ENCODE measurements around the gene CD34. TPM values are rescaled to one million over a fixed set of nuclear protein-coding genes. Genes with fewer than 3 reads are reported as not detected.

CD34 gene, protein sequence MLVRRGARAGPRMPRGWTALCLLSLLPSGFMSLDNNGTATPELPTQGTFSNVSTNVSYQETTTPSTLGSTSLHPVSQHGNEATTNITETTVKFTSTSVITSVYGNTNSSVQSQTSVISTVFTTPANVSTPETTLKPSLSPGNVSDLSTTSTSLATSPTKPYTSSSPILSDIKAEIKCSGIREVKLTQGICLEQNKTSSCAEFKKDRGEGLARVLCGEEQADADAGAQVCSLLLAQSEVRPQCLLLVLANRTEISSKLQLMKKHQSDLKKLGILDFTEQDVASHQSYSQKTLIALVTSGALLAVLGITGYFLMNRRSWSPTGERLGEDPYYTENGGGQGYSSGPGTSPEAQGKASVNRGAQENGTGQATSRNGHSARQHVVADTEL
- total RNA-seq (2014; rRNA removed; shearing (Covaris generic)): 0.29 and 0.96 TPM in 2 replicates

DNA sequence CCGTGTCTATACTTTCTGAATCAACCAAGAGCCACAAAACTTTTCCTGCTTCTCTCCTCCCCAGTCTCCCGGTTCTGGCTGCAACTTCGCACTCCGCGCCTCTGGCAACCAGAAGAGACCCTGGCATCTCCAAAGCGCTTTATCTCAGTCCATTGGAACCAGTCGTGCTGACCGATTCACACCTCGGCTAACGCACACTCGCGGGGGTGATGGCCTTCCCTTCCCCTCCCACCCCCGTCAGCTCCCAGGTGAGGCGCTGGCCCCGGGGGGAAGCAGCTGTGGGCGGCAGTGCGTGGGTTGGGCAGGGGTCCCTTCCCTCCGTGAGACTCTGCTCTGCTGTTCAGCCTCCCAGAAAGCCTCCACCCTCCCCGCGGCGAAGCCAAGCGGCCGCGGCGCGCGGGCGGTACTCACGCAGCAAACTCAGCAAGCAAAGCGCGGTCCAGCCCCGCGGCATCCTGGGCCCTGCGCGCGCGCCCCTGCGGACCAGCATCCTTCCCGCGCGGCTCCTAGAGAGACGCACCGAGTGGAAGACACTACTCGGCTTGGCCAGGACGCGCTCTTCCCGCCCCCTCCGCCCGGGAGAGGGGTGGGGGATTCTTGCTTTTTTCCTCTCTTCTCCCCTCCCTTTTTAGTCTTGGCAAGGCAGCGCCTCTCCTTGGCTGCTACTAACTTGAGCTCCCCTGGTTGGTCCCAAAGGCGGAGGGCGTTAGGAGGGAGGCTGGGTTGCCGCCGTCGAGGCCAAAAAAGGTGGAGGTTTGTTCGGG lies at the start of gene CD34:
TSS of gene CD34 (minus strand) at position 535 of the 764 bp plus-strand sequence. CDS start at position 490, 45 bp downstream.
- no peak for DNase-seq (ENCODE audit: low read depth)

DNA sequence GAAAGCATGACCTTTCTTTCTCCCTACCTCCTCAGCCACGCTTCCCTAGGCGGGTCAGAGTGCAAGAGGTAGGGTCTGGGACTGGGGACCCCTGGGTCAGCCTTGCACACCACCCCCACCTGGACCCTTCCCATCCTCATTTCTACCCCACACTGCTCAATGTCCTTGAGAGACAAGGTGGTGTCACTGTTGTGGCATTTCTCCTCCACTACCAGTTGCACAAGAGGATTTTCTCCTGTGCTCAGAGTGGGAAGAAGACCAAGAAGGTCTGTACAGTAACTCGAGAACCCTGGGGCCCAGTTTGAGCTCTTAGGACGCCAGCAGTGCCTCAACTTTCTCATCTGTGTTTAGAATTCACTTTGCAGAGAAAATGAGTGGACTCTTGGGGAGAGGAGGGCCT lies 49.4 kb upstream of the CD34 start:
- no peak for DNase-seq (ENCODE audit: low read depth)

DNA sequence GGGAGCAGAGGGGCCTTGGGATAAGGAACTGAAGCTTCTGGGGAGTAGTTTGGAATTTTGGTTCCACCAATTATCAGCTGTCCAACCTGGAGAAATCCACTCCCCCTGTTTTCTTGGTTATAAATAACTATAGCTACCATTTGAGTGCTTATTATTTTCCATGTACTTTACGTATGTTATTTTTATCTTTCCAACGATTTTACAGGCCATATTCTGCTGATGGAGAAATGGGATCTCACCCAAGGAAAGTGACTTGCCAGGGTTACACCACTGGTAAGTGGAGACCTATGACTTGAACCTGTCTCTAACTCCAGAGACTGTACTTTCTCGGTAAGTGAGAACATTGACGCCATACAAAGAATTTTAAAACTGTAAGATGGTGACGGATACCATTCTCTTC lies 49.0 kb upstream of the CD34 start:
- no peak for DNase-seq (ENCODE audit: low read depth)

DNA sequence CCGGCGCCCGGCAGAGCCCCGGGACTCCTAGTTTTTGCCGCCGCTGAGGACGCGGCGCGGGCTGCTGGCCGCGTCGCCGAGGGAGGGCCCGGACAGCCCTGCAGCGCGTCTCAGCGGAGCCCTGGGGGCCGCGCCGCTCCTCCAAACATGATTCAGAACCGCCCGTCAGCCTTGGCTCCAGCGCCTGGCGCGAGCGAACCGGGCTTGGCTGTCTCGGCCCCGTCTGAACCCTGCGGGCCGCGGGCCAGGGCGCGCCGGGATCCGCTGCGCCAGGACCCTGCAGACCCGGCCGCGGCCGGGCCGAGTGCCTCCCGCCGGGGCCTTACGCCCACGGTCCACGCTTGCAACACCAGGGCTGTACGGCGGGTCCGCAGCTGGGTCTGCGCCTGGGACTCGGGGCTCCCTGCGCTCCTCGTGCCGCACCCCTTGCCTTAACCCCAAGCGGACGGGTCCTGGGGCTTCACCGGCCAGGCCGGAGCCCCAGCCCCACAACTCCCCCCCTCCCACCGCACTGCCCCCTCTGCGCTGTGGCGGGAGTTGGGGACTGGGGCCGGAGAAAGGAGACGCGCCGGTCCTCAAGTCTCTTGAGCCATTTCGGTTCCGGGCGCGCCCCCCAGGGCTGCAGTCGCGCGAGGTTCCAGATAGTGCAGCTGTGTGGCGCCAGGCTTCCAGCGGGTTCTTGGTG lies 48.4 kb upstream of the CD34 start:
- no peak for DNase-seq (ENCODE audit: low read depth)

GRCh38 chr1:207958376-207959139 lies 47.6 kb upstream of the CD34 start:
- DNase-seq (ENCODE audit: low read depth): no peak

DNA sequence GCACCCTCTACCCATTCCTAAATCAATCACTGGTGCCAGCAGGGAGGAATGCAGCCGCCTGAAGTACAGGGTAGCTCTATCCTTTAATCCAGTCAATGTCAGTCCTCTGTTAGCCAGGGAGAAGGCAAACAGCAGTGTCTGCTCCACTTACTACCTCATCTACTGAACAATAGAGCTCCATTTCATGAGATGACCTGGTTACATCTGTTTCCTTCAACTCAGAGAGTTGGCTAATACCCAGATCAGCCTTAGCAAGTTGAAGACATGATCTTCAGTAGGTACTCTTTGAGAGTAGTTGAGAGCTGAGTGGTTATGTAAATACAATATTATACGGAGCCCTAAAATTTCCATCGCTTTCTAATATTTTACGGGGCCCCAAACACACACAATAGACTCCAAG lies 46.1 kb upstream of the CD34 start:
- DNase-seq (ENCODE audit: low read depth): no peak

DNA sequence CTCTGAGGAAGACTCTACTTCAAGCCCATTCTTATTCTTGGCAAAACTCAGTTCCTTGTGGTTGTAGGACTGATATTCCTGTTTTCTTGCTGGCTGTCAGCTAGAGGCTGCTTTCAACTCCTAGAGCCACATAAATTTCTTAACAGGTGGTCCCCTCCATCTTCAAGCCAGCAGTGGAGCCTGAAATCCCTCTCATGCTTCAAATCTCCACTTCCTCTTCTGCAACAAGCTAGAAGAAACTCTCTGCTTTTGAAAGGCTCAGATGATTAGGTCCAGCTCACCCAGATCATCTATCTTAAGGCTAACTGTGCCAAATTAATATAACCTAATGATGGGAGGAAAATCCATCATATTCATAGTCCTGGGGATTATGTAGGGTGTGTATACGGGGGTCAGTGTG lies 43.2 kb upstream of the CD34 start:
- no peak for DNase-seq (ENCODE audit: low read depth)

DNA sequence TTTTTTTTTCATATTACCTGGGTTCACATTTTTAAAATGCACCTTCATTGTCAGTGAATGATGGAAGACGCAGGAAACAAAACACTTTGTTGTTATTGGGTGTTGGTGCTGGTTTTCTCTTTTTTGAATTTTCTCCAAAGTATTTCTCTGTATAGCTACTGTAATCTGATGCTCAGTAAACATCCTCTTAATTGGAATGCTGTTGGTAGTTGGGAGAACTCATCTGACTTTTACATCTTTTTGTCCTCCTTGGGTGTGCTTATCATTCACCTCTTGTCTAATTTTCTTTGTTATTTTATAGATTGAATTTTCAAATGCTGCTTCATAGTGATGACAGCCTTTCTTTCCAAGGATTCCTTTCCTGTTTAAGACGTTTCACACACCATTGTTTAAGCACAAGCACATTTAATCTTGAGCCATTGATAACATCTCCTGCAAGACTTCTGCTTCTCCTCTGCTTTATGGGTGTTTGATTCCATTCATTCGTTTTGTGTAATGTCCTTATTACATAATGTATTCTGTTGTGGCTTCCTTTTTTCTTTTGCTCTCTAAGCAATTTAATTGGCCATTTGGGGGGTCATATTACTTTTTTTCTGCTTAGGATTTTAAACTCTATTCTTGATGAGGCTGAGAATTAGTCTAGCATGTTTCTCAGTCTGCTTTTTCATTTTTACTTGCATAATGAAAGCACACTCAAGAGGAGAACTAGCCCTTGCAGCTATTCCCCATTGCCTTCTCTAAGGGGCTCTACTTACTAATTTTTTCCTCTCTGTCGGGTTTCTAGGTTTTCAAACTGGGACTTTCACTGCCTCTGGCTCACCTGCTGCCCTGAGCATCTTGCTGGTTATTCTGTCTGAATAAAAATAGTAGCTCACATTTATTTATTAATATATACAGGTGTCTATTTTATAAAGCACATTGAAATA lies 42.0 kb upstream of the CD34 start:
- no peak for DNase-seq (ENCODE audit: low read depth)

DNA sequence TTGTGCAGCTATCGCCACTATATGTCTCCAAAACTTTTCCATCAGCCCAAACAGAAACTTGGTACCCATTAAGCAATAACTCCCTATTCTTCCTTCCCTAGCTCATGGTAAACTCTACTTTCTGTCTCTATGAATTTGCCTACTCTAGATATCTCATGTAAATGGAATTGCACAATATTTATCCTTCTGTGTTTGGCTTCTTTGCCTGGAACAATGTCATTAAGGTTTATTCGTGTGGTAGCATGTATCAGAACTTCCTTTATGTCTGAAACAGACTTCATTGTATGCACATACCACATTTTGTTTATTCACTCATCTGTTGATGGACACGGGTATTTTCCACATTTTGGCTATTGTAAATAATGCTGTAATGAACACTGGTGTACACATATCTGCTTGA lies 40.7 kb upstream of the CD34 start:
- no peak for DNase-seq (ENCODE audit: low read depth)

DNA sequence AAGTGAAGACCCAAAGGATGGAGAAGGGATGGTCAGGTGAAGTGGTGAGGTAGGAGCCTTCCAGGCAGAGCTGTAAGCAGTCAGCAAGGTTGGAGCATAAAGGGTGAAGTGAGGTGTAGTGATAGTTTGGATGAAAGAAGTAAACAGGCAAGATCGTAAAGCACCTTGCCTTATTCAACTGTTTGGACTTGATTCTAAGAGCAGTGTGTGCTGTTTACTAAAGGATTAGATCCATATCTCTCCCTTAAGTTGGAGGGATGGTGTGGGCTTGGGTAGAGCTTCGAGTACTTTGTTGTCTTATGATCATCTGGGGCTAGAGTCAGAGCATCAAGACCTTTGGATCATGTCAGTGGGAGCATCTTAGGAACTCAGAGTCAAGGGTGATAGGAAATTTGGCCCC lies 39.8 kb upstream of the CD34 start:
- no peak for DNase-seq (ENCODE audit: low read depth)

DNA sequence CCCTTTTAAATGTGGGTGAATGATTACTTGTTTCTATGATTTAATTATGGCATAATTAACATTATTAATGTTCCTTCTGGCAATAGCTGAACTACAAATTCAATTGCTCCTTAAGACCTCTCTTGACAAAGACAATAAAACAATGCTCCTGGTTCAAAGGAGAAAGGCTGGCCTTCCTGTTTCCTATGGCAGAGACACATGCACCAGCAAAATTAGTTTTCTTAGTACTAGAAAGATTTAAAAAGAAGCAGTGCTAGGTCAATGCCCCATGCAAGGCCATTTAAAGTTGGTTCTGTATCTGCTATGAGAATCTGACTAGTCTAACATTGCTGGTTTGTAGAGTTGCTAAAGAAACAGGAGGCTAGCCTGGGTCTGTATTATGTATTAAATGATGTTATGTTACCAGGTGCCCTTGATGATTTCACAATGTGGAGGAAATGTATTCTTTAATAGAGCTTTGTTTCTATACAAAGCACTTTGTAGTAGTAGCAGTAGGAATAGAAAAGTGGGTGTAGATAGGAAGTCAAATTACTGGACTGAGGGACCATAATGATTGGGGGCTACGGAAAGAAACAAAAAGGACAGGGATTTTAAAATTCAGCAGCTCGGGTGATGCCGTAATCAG lies 38.8 kb upstream of the CD34 start:
- DNase-seq (ENCODE audit: low read depth): no peak

GRCh38 chr1:207948536-207949250 lies 37.8 kb upstream of the CD34 start:
- DNase-seq (ENCODE audit: low read depth): no peak

- no peak for DNase-seq (ENCODE audit: low read depth)
Observed at GRCh38 chr1:207946756-207947155, 35.8 kb upstream of the CD34 start.

DNA sequence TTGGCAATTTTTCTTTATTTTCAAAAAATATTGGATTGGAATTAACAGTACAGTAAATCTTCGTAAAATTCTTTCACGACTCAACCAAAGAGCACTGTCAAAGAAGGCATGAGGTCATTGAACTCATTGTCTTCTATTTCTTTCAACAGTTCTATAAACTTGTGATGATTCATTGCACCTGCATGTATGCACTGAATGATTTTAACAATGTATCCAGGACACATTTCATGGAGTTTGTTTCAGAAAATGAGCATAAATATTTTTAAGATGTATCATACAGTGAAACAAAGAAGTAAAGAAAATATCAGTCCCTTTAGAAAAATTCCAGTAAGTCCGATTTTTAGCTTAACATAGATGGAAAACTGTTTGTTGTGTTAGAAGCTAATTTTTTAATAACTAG lies 33.6 kb upstream of the CD34 start:
- DNase-seq (ENCODE audit: low read depth): no peak

DNA sequence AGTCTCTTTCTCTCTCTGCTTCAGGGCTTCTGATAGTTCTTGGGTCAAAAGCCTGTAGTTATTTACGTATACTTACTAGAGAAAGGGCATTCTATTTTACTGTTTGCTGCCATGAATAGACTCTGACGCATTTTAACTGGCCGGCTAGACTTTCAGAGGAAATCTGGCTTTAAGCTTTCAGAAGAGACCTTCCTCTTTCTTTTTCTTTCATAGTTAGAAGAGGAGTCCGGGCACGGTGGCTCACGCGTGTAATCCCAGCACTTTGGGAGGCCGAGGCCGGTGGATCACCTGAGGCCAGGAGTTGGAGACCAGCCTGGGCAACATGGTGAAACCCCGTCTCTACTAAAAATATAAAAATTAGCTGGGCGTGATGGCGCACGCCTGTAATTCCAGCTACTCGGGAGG lies 31.4 kb upstream of the CD34 start:
- DNase-seq (ENCODE audit: low read depth): peak; percentile 30

- peak; percentile 80 for DNase-seq (ENCODE audit: low read depth)
Observed at GRCh38 chr1:207941665-207942064, 30.7 kb upstream of the CD34 start.

DNA sequence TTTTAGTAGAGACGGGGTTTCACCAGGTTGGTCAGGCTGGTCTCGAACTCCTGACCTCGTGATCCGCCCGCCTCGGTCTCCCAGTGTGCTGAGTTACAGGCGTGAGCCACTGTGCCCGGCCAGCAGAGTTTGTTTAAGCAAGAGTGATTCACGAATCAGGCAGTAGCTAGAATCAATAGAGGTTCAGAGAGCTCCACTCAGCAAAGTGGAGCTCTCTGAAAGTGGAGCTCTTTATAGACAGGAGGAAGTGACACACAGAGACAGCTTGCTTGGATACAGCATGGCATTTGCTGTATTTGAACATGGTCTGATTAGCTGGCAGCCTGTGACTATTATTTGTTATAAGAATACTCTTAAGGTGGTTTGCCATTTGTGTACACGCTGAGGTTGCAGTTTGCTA lies 27.1 kb upstream of the CD34 start:
- DNase-seq (ENCODE audit: low read depth): peak; percentile 11

DNA sequence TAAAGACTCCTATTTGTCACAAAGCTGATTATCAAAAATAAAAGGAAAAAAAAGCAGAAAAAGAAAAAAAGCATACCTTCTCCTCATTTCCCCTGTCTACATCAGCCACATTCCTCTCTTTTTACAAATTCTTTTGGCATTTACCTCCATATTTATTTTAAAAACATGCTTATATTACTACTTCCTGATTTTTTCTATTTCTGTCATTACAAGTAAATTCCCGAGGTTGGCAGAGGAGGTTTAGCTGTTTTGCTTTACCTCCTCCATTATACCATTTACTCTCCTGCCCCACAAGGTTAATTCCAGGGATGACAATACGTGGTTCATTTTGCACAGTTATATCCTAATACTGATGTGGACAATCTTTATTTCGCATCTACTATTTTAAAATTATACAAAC lies 26.3 kb upstream of the CD34 start:
- no peak for DNase-seq (ENCODE audit: low read depth)

GRCh38 chr1:207935166-207935583 lies 24.2 kb upstream of the CD34 start:
- DNase-seq (ENCODE audit: low read depth): no peak

Measured in RPMI7951 (cell line).